Loucy (cell line): ENCODE measurements around the gene ZNF845.

Source experiments
- H2AFZ ChIP-seq: fragments of 200-600 bp; sonication (generic); 2 replicates; pipeline ENCODE4 v1.6.0; 2016; ENCODE audit warnings: antibody characterized with exemption, mild to moderate bottlenecking, low read length, moderate library complexity
- H3F3A ChIP-seq: fragments of 200-600 bp; 2 replicates; pipeline ENCODE4 v1.6.0; 2016; ENCODE audit warnings: antibody characterized with exemption, low read depth, mild to moderate bottlenecking
- H3K27me3 ChIP-seq: fragments of 200-600 bp; sonication (generic); 2 replicates; pipeline ENCODE4 v1.6.1; 2014; ENCODE audit warnings: low read length, mild to moderate bottlenecking; ENCODE audit not compliant: insufficient read depth, poor library complexity, severe bottlenecking
- H3K36me3 ChIP-seq: fragments of 200-600 bp; sonication (generic); 2 replicates; pipeline ENCODE4 v1.6.1; 2016; ENCODE audit warnings: low read length; ENCODE audit not compliant: insufficient read depth
- H3K4me1 ChIP-seq: fragments of 200-600 bp; sonication (generic); 2 replicates; pipeline ENCODE4 v1.5.1; 2014; ENCODE audit warnings: low read length, mild to moderate bottlenecking; ENCODE audit not compliant: insufficient read depth, poor library complexity, severe bottlenecking
- H3K4me2 ChIP-seq: fragments of 200-600 bp; sonication (generic); 2 replicates; pipeline ENCODE4 v1.6.0; 2014; ENCODE audit warnings: antibody characterized with exemption, low read length, low read depth, mild to moderate bottlenecking; ENCODE audit not compliant: poor library complexity, severe bottlenecking
- H3K4me3 ChIP-seq: fragments of 200-600 bp; sonication (generic); 2 replicates; pipeline ENCODE4 v1.5.1; 2014; ENCODE audit warnings: low read length, mild to moderate bottlenecking, mixed read lengths; ENCODE audit not compliant: poor library complexity, severe bottlenecking
- H3K79me2 ChIP-seq: fragments of 200-600 bp; sonication (generic); 2 replicates; pipeline ENCODE4 v1.6.1; 2014; ENCODE audit warnings: low read length; ENCODE audit not compliant: insufficient read depth
- H3K9ac ChIP-seq: fragments of 200-600 bp; sonication (generic); 2 replicates; pipeline ENCODE4 v1.6.0; 2014; ENCODE audit warnings: mild to moderate bottlenecking, low read depth, low read length, moderate library complexity; ENCODE audit not compliant: poor library complexity, severe bottlenecking
- H3K9me2 ChIP-seq: fragments of 200-600 bp; sonication (generic); replicated peaks from 2 replicates; pipeline ENCODE4 v1.6.1; 2016; ENCODE audit warnings: low read depth, low read length, mixed read lengths
- H3K9me3 ChIP-seq: fragments of 200-600 bp; sonication (generic); 2 replicates; pipeline ENCODE4 v1.6.1; 2014; ENCODE audit warnings: mild to moderate bottlenecking, antibody characterized with exemption, low read length, low read depth; ENCODE audit not compliant: insufficient read depth
- H4K20me1 ChIP-seq: fragments of 200-600 bp; sonication (generic); 2 replicates; pipeline ENCODE4 v1.6.0; 2014; ENCODE audit warnings: antibody characterized with exemption, low read length, mild to moderate bottlenecking; ENCODE audit not compliant: insufficient read depth, poor library complexity, severe bottlenecking
- EZH2phosphoT487 ChIP-seq: fragments of 200-600 bp; IDR thresholded peaks from 2 replicates; pipeline ENCODE4 v1.6.1; 2018; ENCODE audit warnings: antibody characterized with exemption, mild to moderate bottlenecking, moderate library complexity, borderline replicate concordance
- TF ChIP-seq, protein P1 (sequence below): fragments of 200-600 bp; sonication (generic); conservative IDR thresholded peaks from 2 replicates; pipeline ENCODE4 v1.5.1; 2014; ENCODE audit warnings: mild to moderate bottlenecking, antibody characterized with exemption, low read length

Gene ZNF845

DNA sequence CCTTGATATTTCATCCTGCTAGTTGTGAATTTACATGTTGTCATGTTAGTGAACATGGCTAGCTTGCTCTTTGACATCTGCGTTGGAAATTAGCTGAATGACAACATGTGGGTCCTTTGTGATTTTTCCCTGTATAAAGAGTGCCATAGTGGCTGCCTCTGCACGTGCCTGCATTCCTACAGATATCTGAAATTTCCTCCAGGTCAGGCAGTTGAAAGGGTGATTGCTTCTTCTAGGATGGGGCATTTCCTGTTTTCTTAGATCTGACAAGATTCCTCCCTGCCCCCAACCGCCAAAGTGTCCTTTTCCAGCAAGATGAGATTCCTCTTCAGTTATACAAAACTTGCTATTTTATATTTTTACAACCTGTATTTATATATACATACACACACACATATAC lies 40.7 kb downstream of the ZNF845 start:
- Histone ChIP-seq H4K20me1 (no peaks in the 10 kb centered on the region), H3K27me3 (no peaks in the 10 kb centered on the region), H3K79me2 (no peaks in the 10 kb centered on the region), H3F3A (no peaks in the 10 kb centered on the region), H3K4me3 (no peak overlapping the region), H3K36me3 (peaks cover 11% of the 10 kb centered on the region; the same call in 1 of the 2 replicates), H3K9me3 (no peaks in the 10 kb centered on the region), H2AFZ (no peak overlapping the region), H3K9ac (no peak overlapping the region), H3K4me2 (no peak overlapping the region), H3K9me2 (no peaks in the 10 kb centered on the region), H3K4me1 (no peaks in the 10 kb centered on the region)
- no peak for TF ChIP-seq EZH2phosphoT487
- TF ChIP-seq, protein P1, sequence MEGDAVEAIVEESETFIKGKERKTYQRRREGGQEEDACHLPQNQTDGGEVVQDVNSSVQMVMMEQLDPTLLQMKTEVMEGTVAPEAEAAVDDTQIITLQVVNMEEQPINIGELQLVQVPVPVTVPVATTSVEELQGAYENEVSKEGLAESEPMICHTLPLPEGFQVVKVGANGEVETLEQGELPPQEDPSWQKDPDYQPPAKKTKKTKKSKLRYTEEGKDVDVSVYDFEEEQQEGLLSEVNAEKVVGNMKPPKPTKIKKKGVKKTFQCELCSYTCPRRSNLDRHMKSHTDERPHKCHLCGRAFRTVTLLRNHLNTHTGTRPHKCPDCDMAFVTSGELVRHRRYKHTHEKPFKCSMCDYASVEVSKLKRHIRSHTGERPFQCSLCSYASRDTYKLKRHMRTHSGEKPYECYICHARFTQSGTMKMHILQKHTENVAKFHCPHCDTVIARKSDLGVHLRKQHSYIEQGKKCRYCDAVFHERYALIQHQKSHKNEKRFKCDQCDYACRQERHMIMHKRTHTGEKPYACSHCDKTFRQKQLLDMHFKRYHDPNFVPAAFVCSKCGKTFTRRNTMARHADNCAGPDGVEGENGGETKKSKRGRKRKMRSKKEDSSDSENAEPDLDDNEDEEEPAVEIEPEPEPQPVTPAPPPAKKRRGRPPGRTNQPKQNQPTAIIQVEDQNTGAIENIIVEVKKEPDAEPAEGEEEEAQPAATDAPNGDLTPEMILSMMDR, result no peak

DNA sequence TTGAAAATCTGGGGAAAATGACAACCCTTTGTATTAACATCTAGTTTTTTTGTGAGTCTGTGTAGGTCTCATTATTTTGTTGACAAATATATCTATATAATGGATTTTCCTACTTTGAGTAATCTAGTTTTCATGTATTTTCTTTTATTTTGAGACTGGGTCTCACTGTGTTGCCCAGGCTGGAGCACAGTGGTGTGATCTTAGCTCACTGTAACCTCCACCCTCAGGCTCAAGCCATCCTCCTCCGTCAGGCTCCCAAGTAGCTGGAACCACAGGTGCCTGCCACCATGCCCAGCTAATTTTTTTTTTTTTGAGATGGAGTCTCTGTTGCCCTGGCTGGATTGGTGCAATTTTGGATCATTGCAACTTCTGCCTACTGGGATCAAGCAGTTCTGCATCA lies 41.2 kb downstream of the ZNF845 start:
- Histone ChIP-seq H3K9me2 (no peaks in the 10 kb centered on the region), H3K4me2 (no peak overlapping the region), H3K36me3 (peaks cover 11% of the 10 kb centered on the region; the same call in 1 of the 2 replicates), H3K9me3 (no peaks in the 10 kb centered on the region), H3F3A (no peaks in the 10 kb centered on the region), H3K27me3 (no peaks in the 10 kb centered on the region), H3K4me3 (no peak overlapping the region), H2AFZ (no peak overlapping the region), H3K4me1 (no peaks in the 10 kb centered on the region), H4K20me1 (no peaks in the 10 kb centered on the region), H3K79me2 (no peaks in the 10 kb centered on the region), H3K9ac (no peak overlapping the region)
- TF ChIP-seq, protein P1, result no peak
- no peak for TF ChIP-seq EZH2phosphoT487

DNA sequence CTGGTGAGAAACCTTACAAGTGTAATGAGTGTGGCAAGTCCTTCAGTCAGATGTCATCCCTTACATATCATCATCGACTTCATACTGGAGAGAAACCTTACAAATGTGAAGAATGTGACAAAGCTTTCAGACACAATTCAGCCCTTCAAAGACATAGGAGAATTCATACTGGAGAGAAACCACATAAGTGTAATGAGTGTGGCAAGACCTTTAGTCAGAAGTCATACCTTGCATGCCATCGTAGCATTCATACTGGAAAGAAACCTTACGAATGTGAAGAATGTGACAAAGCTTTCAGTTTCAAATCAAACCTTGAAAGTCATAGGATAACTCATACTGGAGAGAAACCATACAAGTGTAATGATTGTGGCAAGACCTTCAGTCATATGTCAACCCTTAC lies 47.8 kb downstream of the ZNF845 start:
- Histone ChIP-seq H3K79me2 (no peaks in the 10 kb centered on the region), H3K9ac (no peak overlapping the region), H2AFZ (no peak overlapping the region), H3K4me3 (no peak overlapping the region), H3F3A (no peaks in the 10 kb centered on the region), H3K9me2 (no peaks in the 10 kb centered on the region), H3K9me3 (peaks cover 22% of the 10 kb centered on the region; the same call in 1 of the 2 replicates), H3K36me3 (peaks cover 32% of the 10 kb centered on the region), H3K27me3 (no peaks in the 10 kb centered on the region), H4K20me1 (no peaks in the 10 kb centered on the region), H3K4me2 (no peak overlapping the region), H3K4me1 (no peaks in the 10 kb centered on the region)
- TF ChIP-seq EZH2phosphoT487, result no peak
- TF ChIP-seq, protein P1, result no peak
